ENCODE measurements around the gene G6PC3.
"Not testable (repeated sequence)": the region's sequence is repeated elsewhere in the genome, so short reads cannot be mapped to it uniquely, and the experiment has no call there.

GRCh38 chr17:44021227-44021626 lies 49.3 kb upstream of the G6PC3 start:
- TF ChIP-seq POLR2AphosphoS5 (IDR thresholded peaks at IDR 0.05; ENCODE audit: borderline replicate concordance, low read depth, low read length); EZH2 (IDR thresholded peaks at IDR 0.05): not testable (repeated sequence)
